ENCODE measurements around the gene POT1.

DNA sequence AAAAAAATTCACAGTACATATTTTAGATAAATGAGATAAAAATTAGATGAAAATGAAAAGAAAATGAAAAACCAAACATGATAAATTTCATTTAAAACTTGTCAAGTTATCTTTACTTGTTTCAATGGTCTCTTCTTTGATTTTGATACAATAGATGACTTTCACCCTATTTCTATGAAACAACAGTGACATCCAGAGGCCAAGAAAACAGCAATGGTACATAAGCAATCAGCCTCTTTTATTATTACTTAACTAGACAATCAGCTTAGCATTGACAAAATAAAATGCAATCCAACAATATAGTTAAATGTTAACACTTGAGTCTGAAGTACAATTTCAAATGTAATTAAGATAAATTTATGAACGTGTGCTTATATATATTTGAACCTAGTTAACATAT lies 89.2 kb downstream of the POT1 start:
- no peak for TF ChIP-seq NFRKB (IDR thresholded peaks at IDR 0.05)
- no peak for TF ChIP-seq FOXA1 (IDR thresholded peaks at IDR 0.05)

All from HEK293T (cell line).